Natural killer cell (primary cell): ENCODE data around the gene TANGO6. TPM values are rescaled to one million over a fixed set of nuclear protein-coding genes. Genes with fewer than 3 reads are reported as not detected.

Experiments used
- ATAC-seq, 3 donors: fragments of 150-1000 bp in 2 of 3; fragments of 200-7000 bp in 1 of 3; cut with Tn5 transposase; 1 replicate in 1 of 3; 2 replicates in 2 of 3; pipeline ENCODE4 v1.10.0; 2021; ENCODE audit warnings: mild to moderate bottlenecking in 2 of 3, moderate library complexity in 2 of 3
- DNase-seq, 2 donors: peaks; one replicate each; pipeline versions ENCODE4 v3.0.0 to v3.0.0-alpha.2; 2013 to 2021; ENCODE audit warnings: mixed read lengths in 1 of 2
- H3K27ac ChIP-seq: one replicate; pipeline ENCODE4 v1.5.1; 2013; ENCODE audit warnings: mild to moderate bottlenecking, low read length
- H3K27me3 ChIP-seq: one replicate; pipeline ENCODE4 v1.6.1; 2013; ENCODE audit warnings: low read length; ENCODE audit not compliant: control insufficient read depth, insufficient read depth
- H3K36me3 ChIP-seq: one replicate; pipeline ENCODE4 v1.6.1; 2013; ENCODE audit warnings: low read length; ENCODE audit not compliant: control insufficient read depth, insufficient read depth
- H3K4me1 ChIP-seq: one replicate; pipeline ENCODE4 v1.6.1; 2013; ENCODE audit warnings: low read length; ENCODE audit not compliant: control insufficient read depth, insufficient read depth
- H3K4me3 ChIP-seq: one replicate; pipeline ENCODE4 v1.5.1; 2013; ENCODE audit warnings: low read length
- H3K9me3 ChIP-seq: one replicate; pipeline ENCODE4 v1.6.1; 2013; ENCODE audit warnings: low read length; ENCODE audit not compliant: control insufficient read depth, insufficient read depth
- H3K27ac Mint-ChIP-seq, 2 donors: one replicate each; pipeline ENCODE4 v1.8.0; 2022; ENCODE audit warnings: mild to moderate bottlenecking in 2 of 2, mixed read lengths in 2 of 2, moderate library complexity in 1 of 2
- H3K27me3 Mint-ChIP-seq, 2 donors: one replicate each; pipeline ENCODE4 v1.8.0; 2022; ENCODE audit warnings: low read depth in 2 of 2, mixed read lengths in 2 of 2
- H3K36me3 Mint-ChIP-seq: one replicate; pipeline ENCODE4 v1.8.0; 2022; ENCODE audit warnings: mixed read lengths
- H3K4me1 Mint-ChIP-seq, 2 donors: one replicate each; pipeline ENCODE4 v1.8.0; 2022; ENCODE audit warnings: mixed read lengths in 2 of 2
- H3K4me3 Mint-ChIP-seq: one replicate; pipeline ENCODE4 v1.8.0; 2022; ENCODE audit warnings: mild to moderate bottlenecking, moderate library complexity, mixed read lengths
- H3K9me3 Mint-ChIP-seq, 2 donors: one replicate each; pipeline ENCODE4 v1.8.0; 2022; ENCODE audit warnings: mixed read lengths in 2 of 2
- WGBS: methylation state at CpG from one replicate; pipeline ENCODE4 v1.1.7; 2013; ENCODE audit warnings: missing lambda C conversion rate; ENCODE audit not compliant: insufficient coverage; 5-methylcytosine and 5-hydroxymethylcytosine counted together
- intact Hi-C: fragments of 100-400 bp; cut with micrococcal nuclease; formaldehyde crosslinking; loops from one replicate; pipeline ENCODE4 v1.14.2; 2022
- total RNA-seq, 4 donors: library from RNA; stranded (reverse); fragments of 120-200 nt in 1 of 4; gene quantifications; one replicate each; pipeline versions ENCODE4 v1.2.3 to v1.2.4, GENCODE V29; 2013 to 2022
- TF ChIP-seq, protein P1 (sequence below): fragments of 200-600 bp; IDR thresholded peaks from one replicate; pipeline ENCODE4 v1.8.0; 2022; ENCODE audit warnings: antibody characterized with exemption

TANGO6 gene
- total RNA-seq, 3 donors from 2014 or later (not counting 1 experiment from before 2014, with no cell fraction given) = 21.2 to 27.3 (median 23.9) TPM

DNA sequence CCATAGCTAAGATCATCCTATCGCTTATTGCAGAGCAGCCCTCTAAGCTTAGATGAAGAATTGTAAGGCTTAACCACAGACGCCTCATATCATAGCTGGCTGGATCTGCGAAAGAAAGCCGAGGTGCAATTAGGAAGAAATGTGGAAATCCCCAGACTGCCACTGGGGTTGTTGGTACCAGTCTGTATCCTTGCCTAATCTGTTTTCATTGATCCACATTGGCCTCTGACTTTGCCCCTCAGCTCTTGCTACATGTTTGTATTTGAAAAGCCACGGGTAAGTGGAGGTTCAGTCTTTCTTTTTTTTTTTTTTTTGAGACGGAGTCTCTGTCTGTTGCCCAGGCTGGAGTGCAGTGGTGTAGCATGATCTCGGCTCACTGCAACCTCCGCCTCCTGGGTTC is 48.9 kb downstream of the TANGO6 start:
- Histone ChIP-seq H3K27me3 (no peaks in the 10 kb centered on the region), H3K4me1 (no peaks in the 10 kb centered on the region), H3K9me3 (no peaks in the 10 kb centered on the region), H3K4me3 (no peak overlapping the region), H3K36me3 (peaks cover 3% of the 10 kb centered on the region), H3K27ac (no peak overlapping the region)
- Mint-ChIP-seq H3K9me3 (no peaks in the 10 kb centered on the region), H3K4me3 (no peak overlapping the region), H3K27ac (no peak overlapping the region), H3K4me1 (no peaks in the 10 kb centered on the region), H3K36me3 (no peaks in the 10 kb centered on the region), H3K27me3 (no peaks in the 10 kb centered on the region)
- TF ChIP-seq, protein P1, sequence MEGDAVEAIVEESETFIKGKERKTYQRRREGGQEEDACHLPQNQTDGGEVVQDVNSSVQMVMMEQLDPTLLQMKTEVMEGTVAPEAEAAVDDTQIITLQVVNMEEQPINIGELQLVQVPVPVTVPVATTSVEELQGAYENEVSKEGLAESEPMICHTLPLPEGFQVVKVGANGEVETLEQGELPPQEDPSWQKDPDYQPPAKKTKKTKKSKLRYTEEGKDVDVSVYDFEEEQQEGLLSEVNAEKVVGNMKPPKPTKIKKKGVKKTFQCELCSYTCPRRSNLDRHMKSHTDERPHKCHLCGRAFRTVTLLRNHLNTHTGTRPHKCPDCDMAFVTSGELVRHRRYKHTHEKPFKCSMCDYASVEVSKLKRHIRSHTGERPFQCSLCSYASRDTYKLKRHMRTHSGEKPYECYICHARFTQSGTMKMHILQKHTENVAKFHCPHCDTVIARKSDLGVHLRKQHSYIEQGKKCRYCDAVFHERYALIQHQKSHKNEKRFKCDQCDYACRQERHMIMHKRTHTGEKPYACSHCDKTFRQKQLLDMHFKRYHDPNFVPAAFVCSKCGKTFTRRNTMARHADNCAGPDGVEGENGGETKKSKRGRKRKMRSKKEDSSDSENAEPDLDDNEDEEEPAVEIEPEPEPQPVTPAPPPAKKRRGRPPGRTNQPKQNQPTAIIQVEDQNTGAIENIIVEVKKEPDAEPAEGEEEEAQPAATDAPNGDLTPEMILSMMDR = no peak
- ATAC-seq = no peak
- WGBS = 82% methylated on average over 7 of the region's 8 CpGs
- intact Hi-C loops = no loop called here
- DNase-seq = no peak

GRCh38 chr16:68892898-68893297 is 49.6 kb downstream of the TANGO6 start:
- no peaks in the 10 kb centered on the region for H3K4me1 Mint-ChIP-seq
- 88% methylated on average over 2 of the region's 2 CpGs for WGBS
- no peak overlapping the region for H3K27ac Mint-ChIP-seq
- Histone ChIP-seq H3K27me3 (no peaks in the 10 kb centered on the region), H3K4me3 (no peak overlapping the region), H3K9me3 (no peaks in the 10 kb centered on the region), H3K27ac (no peak overlapping the region), H3K36me3 (peaks cover 3% of the 10 kb centered on the region), H3K4me1 (no peaks in the 10 kb centered on the region)
- intact Hi-C loops = no loop called here
- no peak for ATAC-seq
- H3K27me3 Mint-ChIP-seq = no peaks in the 10 kb centered on the region
- TF ChIP-seq, protein P1 = no peak
- H3K9me3 Mint-ChIP-seq = no peaks in the 10 kb centered on the region
- DNase-seq = no peak
- no peak overlapping the region for H3K4me3 Mint-ChIP-seq
- no peaks in the 10 kb centered on the region for H3K36me3 Mint-ChIP-seq

DNA sequence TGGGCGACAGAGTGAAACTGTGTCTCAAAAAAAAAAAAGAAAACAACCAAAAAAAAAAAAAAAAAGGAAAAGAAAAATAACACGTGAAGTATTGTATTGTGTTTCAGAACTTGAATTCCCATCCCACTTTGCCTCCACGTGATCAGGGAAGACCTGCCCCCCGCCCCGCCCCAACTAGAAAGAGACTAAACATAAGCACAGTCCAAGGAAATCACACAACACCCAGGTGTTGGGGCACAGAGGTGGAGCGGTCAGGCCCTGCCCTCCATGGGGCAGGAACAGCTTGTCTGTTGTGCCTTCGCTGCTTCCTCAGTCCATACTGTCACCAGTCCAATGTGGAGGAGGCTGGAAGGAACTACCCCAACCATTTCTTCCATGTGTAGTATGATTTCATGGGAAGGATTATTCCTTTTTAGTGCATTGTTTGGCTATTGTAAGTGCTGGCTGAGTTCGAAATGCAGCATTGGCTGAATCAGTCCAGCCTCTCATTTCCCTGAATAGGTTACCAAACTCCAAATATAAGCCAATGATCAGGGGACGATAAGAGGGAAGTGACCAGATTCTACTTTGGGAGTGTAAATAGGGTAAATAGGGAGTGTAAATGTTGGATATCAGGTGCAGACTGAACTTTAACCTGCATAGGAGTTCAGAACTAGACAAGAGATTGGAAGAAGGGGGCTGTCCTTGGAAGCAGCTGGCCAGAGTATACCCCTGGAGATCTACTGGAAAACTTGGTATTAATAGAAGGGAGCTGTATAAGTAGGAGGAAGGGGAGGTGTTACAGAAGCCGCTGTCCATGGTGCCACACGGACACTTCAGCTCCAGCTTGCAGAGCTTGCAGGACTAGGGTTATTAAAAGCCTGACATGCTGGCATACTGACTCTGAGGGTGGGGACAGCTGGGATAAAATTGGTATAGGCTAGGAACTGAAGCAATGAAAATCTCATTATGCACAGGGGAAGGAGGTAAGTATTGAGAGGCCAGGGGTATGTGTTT is 50.7 kb downstream of the TANGO6 start:
- H3K27me3 Mint-ChIP-seq = no peaks in the 10 kb centered on the region

More for the DNA sequence above, 50.7 kb downstream of the TANGO6 start:
- peaks cover 3% of the 10 kb centered on the region for H3K36me3 ChIP-seq
- H3K4me3 Mint-ChIP-seq = no peak overlapping the region
- H3K4me3 ChIP-seq = no peak overlapping the region
- H3K27ac Mint-ChIP-seq = no peak overlapping the region
- TF ChIP-seq, protein P1 = no peak
- intact Hi-C loops = no loop called here
- no peaks in the 10 kb centered on the region for H3K9me3 Mint-ChIP-seq
- no peaks in the 10 kb centered on the region for H3K9me3 ChIP-seq
- no peak overlapping the region for H3K27ac ChIP-seq
- DNase-seq = no peak
- H3K27me3 ChIP-seq = no peaks in the 10 kb centered on the region
- 99% methylated on average over 7 of the region's 11 CpGs for WGBS
- no peak for ATAC-seq
- H3K4me1 Mint-ChIP-seq = no peaks in the 10 kb centered on the region
- no peaks in the 10 kb centered on the region for H3K36me3 Mint-ChIP-seq
- H3K4me1 ChIP-seq = no peaks in the 10 kb centered on the region
